Mammary epithelial cell (primary cell): ENCODE data around the gene KIF3A.

ENCODE experiments used
- EZH2 ChIP-seq: IDR thresholded peaks from 2 replicates; pipeline ENCODE4 v1.6.1; 2012; ENCODE audit warnings: low read length, inconsistent platforms, borderline replicate concordance
- TF ChIP-seq, protein P1 (sequence below), 2 donors: IDR thresholded peaks in 1 of 2; conservative IDR thresholded peaks in 1 of 2; 2 replicates each; pipeline ENCODE4 v1.5.1; 2011 to 2012; ENCODE audit warnings: inconsistent platforms in 2 of 2, low read length in 2 of 2, mild to moderate bottlenecking in 2 of 2, control low read depth in 1 of 2, low read depth in 1 of 2; ENCODE audit not compliant: insufficient read depth in 1 of 2; ENCODE audit errors: extremely low read depth in 1 of 2

DNA sequence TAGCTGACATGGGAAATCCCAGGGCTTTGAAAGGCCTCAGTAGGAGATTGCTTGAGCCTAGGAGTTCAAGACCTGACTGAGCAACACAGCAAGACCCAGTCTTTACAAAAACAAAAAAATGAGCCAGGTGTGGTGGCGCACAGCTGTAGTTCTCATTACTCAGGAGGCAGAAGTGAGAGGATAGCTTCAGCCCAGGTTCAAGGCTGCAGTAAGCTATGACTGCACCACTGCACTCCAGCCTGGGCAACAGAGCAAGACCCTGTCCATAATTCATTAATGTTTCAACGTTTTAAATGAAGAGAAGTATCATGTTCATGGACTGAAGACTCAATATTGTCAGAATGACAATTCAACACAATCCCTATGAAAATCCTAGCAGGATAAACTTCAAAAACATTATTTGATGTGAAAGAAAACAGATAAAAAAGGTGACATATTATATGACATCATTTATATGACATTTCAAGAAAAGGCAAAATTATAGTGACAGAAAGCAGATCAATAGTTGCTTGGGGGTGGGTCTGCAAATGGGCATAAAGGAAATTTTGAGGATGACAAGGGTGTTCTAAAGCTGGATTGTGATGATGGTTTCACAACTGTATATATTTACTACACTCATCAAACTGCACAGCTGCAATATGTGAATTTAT is 3.7 kb downstream of the KIF3A start:
- TF ChIP-seq EZH2 = no peak
- TF ChIP-seq, protein P1, sequence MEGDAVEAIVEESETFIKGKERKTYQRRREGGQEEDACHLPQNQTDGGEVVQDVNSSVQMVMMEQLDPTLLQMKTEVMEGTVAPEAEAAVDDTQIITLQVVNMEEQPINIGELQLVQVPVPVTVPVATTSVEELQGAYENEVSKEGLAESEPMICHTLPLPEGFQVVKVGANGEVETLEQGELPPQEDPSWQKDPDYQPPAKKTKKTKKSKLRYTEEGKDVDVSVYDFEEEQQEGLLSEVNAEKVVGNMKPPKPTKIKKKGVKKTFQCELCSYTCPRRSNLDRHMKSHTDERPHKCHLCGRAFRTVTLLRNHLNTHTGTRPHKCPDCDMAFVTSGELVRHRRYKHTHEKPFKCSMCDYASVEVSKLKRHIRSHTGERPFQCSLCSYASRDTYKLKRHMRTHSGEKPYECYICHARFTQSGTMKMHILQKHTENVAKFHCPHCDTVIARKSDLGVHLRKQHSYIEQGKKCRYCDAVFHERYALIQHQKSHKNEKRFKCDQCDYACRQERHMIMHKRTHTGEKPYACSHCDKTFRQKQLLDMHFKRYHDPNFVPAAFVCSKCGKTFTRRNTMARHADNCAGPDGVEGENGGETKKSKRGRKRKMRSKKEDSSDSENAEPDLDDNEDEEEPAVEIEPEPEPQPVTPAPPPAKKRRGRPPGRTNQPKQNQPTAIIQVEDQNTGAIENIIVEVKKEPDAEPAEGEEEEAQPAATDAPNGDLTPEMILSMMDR (conservative IDR thresholded peaks at IDR 0.05 in 1 of 2, IDR thresholded peaks at IDR 0.05 in 1 of 2; ENCODE audit: extremely low read depth in 1 of 2, insufficient read depth in 1 of 2, low read depth in 1 of 2, low read length in 2 of 2) = no peak
